Loucy (cell line): ENCODE data around the gene LHPP.

ENCODE experiments used
- H2AFZ ChIP-seq: fragments of 200-600 bp; sonication (generic); 2 replicates; pipeline ENCODE4 v1.6.0; 2016; ENCODE audit warnings: antibody characterized with exemption, mild to moderate bottlenecking, low read length, moderate library complexity
- H3F3A ChIP-seq: fragments of 200-600 bp; 2 replicates; pipeline ENCODE4 v1.6.0; 2016; ENCODE audit warnings: antibody characterized with exemption, low read depth, mild to moderate bottlenecking
- H3K27me3 ChIP-seq: fragments of 200-600 bp; sonication (generic); 2 replicates; pipeline ENCODE4 v1.6.1; 2014; ENCODE audit warnings: low read length, mild to moderate bottlenecking; ENCODE audit not compliant: insufficient read depth, poor library complexity, severe bottlenecking
- H3K36me3 ChIP-seq: fragments of 200-600 bp; sonication (generic); 2 replicates; pipeline ENCODE4 v1.6.1; 2016; ENCODE audit warnings: low read length; ENCODE audit not compliant: insufficient read depth
- H3K4me1 ChIP-seq: fragments of 200-600 bp; sonication (generic); 2 replicates; pipeline ENCODE4 v1.5.1; 2014; ENCODE audit warnings: low read length, mild to moderate bottlenecking; ENCODE audit not compliant: insufficient read depth, poor library complexity, severe bottlenecking
- H3K4me2 ChIP-seq: fragments of 200-600 bp; sonication (generic); 2 replicates; pipeline ENCODE4 v1.6.0; 2014; ENCODE audit warnings: antibody characterized with exemption, low read length, low read depth, mild to moderate bottlenecking; ENCODE audit not compliant: poor library complexity, severe bottlenecking
- H3K4me3 ChIP-seq: fragments of 200-600 bp; sonication (generic); 2 replicates; pipeline ENCODE4 v1.5.1; 2014; ENCODE audit warnings: low read length, mild to moderate bottlenecking, mixed read lengths; ENCODE audit not compliant: poor library complexity, severe bottlenecking
- H3K79me2 ChIP-seq: fragments of 200-600 bp; sonication (generic); 2 replicates; pipeline ENCODE4 v1.6.1; 2014; ENCODE audit warnings: low read length; ENCODE audit not compliant: insufficient read depth
- H3K9ac ChIP-seq: fragments of 200-600 bp; sonication (generic); 2 replicates; pipeline ENCODE4 v1.6.0; 2014; ENCODE audit warnings: mild to moderate bottlenecking, low read depth, low read length, moderate library complexity; ENCODE audit not compliant: poor library complexity, severe bottlenecking
- H3K9me2 ChIP-seq: fragments of 200-600 bp; sonication (generic); replicated peaks from 2 replicates; pipeline ENCODE4 v1.6.1; 2016; ENCODE audit warnings: low read depth, low read length, mixed read lengths
- H3K9me3 ChIP-seq: fragments of 200-600 bp; sonication (generic); 2 replicates; pipeline ENCODE4 v1.6.1; 2014; ENCODE audit warnings: mild to moderate bottlenecking, antibody characterized with exemption, low read length, low read depth; ENCODE audit not compliant: insufficient read depth
- H4K20me1 ChIP-seq: fragments of 200-600 bp; sonication (generic); 2 replicates; pipeline ENCODE4 v1.6.0; 2014; ENCODE audit warnings: antibody characterized with exemption, low read length, mild to moderate bottlenecking; ENCODE audit not compliant: insufficient read depth, poor library complexity, severe bottlenecking
- CTCF ChIP-seq: fragments of 200-600 bp; sonication (generic); conservative IDR thresholded peaks from 2 replicates; pipeline ENCODE4 v1.5.1; 2014; ENCODE audit warnings: mild to moderate bottlenecking, antibody characterized with exemption, low read length
- EZH2phosphoT487 ChIP-seq: fragments of 200-600 bp; IDR thresholded peaks from 2 replicates; pipeline ENCODE4 v1.6.1; 2018; ENCODE audit warnings: antibody characterized with exemption, mild to moderate bottlenecking, moderate library complexity, borderline replicate concordance

The LHPP gene

GRCh38 chr10:124543971-124544370 lies 82.3 kb downstream of the LHPP start:
- no peaks in the 10 kb centered on the region for H4K20me1 ChIP-seq
- no peaks in the 10 kb centered on the region for H3K36me3 ChIP-seq
- no peaks in the 10 kb centered on the region for H3K79me2 ChIP-seq
- no peaks in the 10 kb centered on the region for H3F3A ChIP-seq
- H2AFZ ChIP-seq: no peak overlapping the region
- no peaks in the 10 kb centered on the region for H3K9me3 ChIP-seq
- no peak overlapping the region for H3K9ac ChIP-seq
- no peak for TF ChIP-seq CTCF
- no peak for TF ChIP-seq EZH2phosphoT487
- no peaks in the 10 kb centered on the region for H3K27me3 ChIP-seq
- no peaks in the 10 kb centered on the region for H3K9me2 ChIP-seq
- H3K4me3 ChIP-seq: no peak overlapping the region
- H3K4me2 ChIP-seq: no peak overlapping the region
- peaks cover 3% of the 10 kb centered on the region for H3K4me1 ChIP-seq

- H3K27me3 ChIP-seq: no peaks in the 10 kb centered on the region
- TF ChIP-seq EZH2phosphoT487 (no peak), CTCF (no peak)
- H3K36me3 ChIP-seq: no peaks in the 10 kb centered on the region
- no peaks in the 10 kb centered on the region for H3F3A ChIP-seq
- peaks cover 3% of the 10 kb centered on the region for H3K4me1 ChIP-seq
- no peak overlapping the region for H2AFZ ChIP-seq
- H3K4me3 ChIP-seq: no peak overlapping the region
- no peaks in the 10 kb centered on the region for H3K9me3 ChIP-seq
- no peaks in the 10 kb centered on the region for H3K79me2 ChIP-seq
- H3K9ac ChIP-seq: no peak overlapping the region
- no peaks in the 10 kb centered on the region for H4K20me1 ChIP-seq
- no peaks in the 10 kb centered on the region for H3K9me2 ChIP-seq
- no peak overlapping the region for H3K4me2 ChIP-seq
Measured at GRCh38 chr10:124544711-124545110, 83.1 kb downstream of the LHPP start.

GRCh38 chr10:124545351-124546054 lies 83.9 kb downstream of the LHPP start:
- Histone ChIP-seq H3K36me3 (no peaks in the 10 kb centered on the region), H3K27me3 (no peaks in the 10 kb centered on the region), H3K4me1 (peaks cover 3% of the 10 kb centered on the region), H3K9me2 (no peaks in the 10 kb centered on the region), H3K4me2 (no peak overlapping the region), H3K9me3 (no peaks in the 10 kb centered on the region), H2AFZ (no peak overlapping the region), H3F3A (no peaks in the 10 kb centered on the region), H3K4me3 (no peak overlapping the region), H3K79me2 (no peaks in the 10 kb centered on the region), H3K9ac (no peak overlapping the region), H4K20me1 (no peaks in the 10 kb centered on the region)
- no peak for TF ChIP-seq EZH2phosphoT487
- no peak for TF ChIP-seq CTCF
